Upper lobe of left lung (tissue), 4 donors: ENCODE data around the gene TRIM65.

Source experiments
- CTCF ChIP-seq, 6 experiments: fragments of 450-650 bp in 4 of 6; fragments of 200-600 bp in 2 of 6; sonication (generic) in 2 of 6; IDR thresholded peaks; one replicate each; pipeline ENCODE4 v1.5.1; 2016 to 2019; ENCODE audit warnings: antibody characterized with exemption in 6 of 6
- EP300 ChIP-seq, 4 donors: sonication (generic); formaldehyde crosslinking; IDR thresholded peaks; one replicate each; pipeline ENCODE4 v1.5.1; 2017; ENCODE audit warnings: antibody characterized with exemption in 4 of 4, control low read depth in 2 of 4
- POLR2A ChIP-seq, 4 donors: fragments of 450-650 bp; IDR thresholded peaks; one replicate each; pipeline ENCODE4 v1.5.1; 2016 to 2017; ENCODE audit warnings: antibody characterized with exemption in 4 of 4, mild to moderate bottlenecking in 2 of 4

DNA sequence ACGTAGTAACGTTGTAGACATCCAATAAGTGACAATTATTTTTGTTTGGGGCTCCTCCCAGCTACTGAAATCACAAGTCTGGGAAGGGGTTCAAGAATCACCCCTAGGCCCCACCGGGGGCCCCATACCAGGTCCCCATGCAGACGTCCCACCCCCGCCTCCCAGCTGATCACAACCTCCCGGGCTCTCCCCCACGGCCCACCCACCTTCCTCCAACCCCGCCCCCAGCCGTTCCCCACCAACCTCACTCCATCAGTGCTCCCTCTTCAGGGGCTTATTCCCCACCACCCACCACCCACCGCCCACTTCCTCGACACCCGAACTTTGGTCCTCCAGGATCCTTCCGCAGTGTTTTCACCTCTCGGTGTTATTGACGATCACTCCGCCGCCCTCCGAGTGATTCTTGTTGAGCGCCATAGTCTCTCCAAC lies 41.9 kb downstream of the TRIM65 start:
- no peak for TF ChIP-seq POLR2A (IDR thresholded peaks at IDR 0.05)
- TF ChIP-seq CTCF (IDR thresholded peaks at IDR 0.05), result no peak
- TF ChIP-seq EP300 (IDR thresholded peaks at IDR 0.05), result no peak
